Fibroblast of the aortic adventitia (primary cell): Measurements from ENCODE around the gene AAMP. TPM values are rescaled to one million over a fixed set of nuclear protein-coding genes. Genes with fewer than 3 reads are reported as not detected.
A peak's percentile ranks its signal among the peaks of the same experiment; 100 is the strongest.

Experiments used
- DNase-seq: peaks from one replicate; pipeline ENCODE4 v3.0.0-alpha.2; 2010; ENCODE audit warnings: low read depth
- H3K4me3 ChIP-seq: 2 replicates; pipeline ENCODE4 v1.5.1; 2011; ENCODE audit warnings: low read depth, mild to moderate bottlenecking, control low read depth, low read length, moderate library complexity
- CTCF ChIP-seq: IDR thresholded peaks from 2 replicates; pipeline ENCODE4 v1.5.1; 2011; ENCODE audit warnings: mild to moderate bottlenecking, low read length, control low read depth, inconsistent platforms; ENCODE audit not compliant: insufficient read depth
- total RNA-seq: library from RNA; depleted of rRNA; stranded (reverse); fragments of >200 nt; gene quantifications from 2 replicates; pipeline ENCODE4 v1.2.3, GENCODE V29; 2012; ENCODE audit warnings: low replicate concordance

Gene AAMP
- total RNA-seq, 1 donor = 64.4 TPM

- no peak overlapping the region for H3K4me3 ChIP-seq
- DNase-seq = no peak
- TF ChIP-seq CTCF = no peak
Measured at GRCh38 chr2:218294430-218295022, 24.6 kb upstream of the AAMP start.

- no peak for DNase-seq
- H3K4me3 ChIP-seq = no peak overlapping the region
- no peak for TF ChIP-seq CTCF
Measured at GRCh38 chr2:218293715-218294429, 23.9 kb upstream of the AAMP start.

- peak; percentile 66 for DNase-seq
- H3K4me3 ChIP-seq = peak within 1 kb of the TSS; percentile 93
- peak; percentile 53 for TF ChIP-seq CTCF
Measured at GRCh38 chr2:218292048-218293014, 22.4 kb upstream of the AAMP start, which contains the start of gene TMBIM1. Gene TMBIM1, minus strand, starts transcription at chr2:218292503. Its CDS starts 10,362 bp downstream, at chr2:218282141.

- peak; percentile 39 for DNase-seq
- no peak for TF ChIP-seq CTCF
- peak overlapping the region; percentile 93 for H3K4me3 ChIP-seq
Measured at GRCh38 chr2:218291318-218292047, 21.5 kb upstream of the AAMP start.

- H3K4me3 ChIP-seq = peak overlapping the region; percentile 93
- DNase-seq = no peak
- no peak for TF ChIP-seq CTCF
Measured at GRCh38 chr2:218290316-218291261, 20.7 kb upstream of the AAMP start.
